ENCODE data around the gene CLPTM1. TPM values are rescaled to one million over a fixed set of nuclear protein-coding genes. Genes with fewer than 3 reads are reported as not detected.

CLPTM1 gene
- 45.2 and 61.3 TPM in 2 replicates for total RNA-seq

- peaks cover 51% of the 10 kb centered on the region for H3K79me2 ChIP-seq (ENCODE audit: insufficient read depth, low read length)
- DNase-seq (ENCODE audit: insufficient read length, low spot score, missing footprints): peak; percentile 99
These were observed at the start of gene CLPTM1 for GRCh38 chr19:44954649-44955504. TSS of gene CLPTM1 (plus strand) at chr19:44955380. CDS start at chr19:44955396, 16 bp downstream.

DNA sequence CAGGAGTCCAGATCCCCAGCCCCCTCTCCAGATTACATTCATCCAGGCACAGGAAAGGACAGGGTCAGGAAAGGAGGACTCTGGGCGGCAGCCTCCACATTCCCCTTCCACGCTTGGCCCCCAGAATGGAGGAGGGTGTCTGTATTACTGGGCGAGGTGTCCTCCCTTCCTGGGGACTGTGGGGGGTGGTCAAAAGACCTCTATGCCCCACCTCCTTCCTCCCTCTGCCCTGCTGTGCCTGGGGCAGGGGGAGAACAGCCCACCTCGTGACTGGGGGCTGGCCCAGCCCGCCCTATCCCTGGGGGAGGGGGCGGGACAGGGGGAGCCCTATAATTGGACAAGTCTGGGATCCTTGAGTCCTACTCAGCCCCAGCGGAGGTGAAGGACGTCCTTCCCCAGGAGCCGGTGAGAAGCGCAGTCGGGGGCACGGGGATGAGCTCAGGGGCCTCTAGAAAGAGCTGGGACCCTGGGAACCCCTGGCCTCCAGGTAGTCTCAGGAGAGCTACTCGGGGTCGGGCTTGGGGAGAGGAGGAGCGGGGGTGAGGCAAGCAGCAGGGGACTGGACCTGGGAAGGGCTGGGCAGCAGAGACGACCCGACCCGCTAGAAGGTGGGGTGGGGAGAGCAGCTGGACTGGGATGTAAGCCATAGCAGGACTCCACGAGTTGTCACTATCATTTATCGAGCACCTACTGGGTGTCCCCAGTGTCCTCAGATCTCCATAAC is 49.6 kb upstream of the CLPTM1 start, which contains the start of gene APOE:
Gene APOE, plus strand, starts transcription at position 360 of the 724 bp plus-strand sequence. CDS start 829 bp downstream, outside the sequence.
- H3K36me3 ChIP-seq (ENCODE audit: insufficient read depth, low read length): peaks cover 17% of the 10 kb centered on the region

More at GRCh38 chr19:44954649-44955504, at the start of gene CLPTM1:
- Histone ChIP-seq H3K27me3 (ENCODE audit: insufficient read depth, low read length) (no peaks in the 10 kb centered on the region), H3K4me2 (ENCODE audit: insufficient read depth, low read length) (peak within 1 kb of the TSS; percentile 96), H4K20me1 (ENCODE audit: insufficient read depth, low read length) (peaks cover 41% of the 10 kb centered on the region), H3K4me1 (ENCODE audit: insufficient read depth, low read length) (peaks cover 21% of the 10 kb centered on the region), H3K9me3 (ENCODE audit: low read depth, low read length) (no peaks in the 10 kb centered on the region), H3K4me3 (ENCODE audit: insufficient read depth, low read length) (peak within 1 kb of the TSS; percentile 77), H3K36me3 (ENCODE audit: insufficient read depth, low read length) (peaks cover 2% of the 10 kb centered on the region), H2AFZ (ENCODE audit: low read length) (peak within 1 kb of the TSS; percentile 100), H3K27ac (ENCODE audit: low read depth, low read length) (peak within 1 kb of the TSS; percentile 96)
- TF ChIP-seq, protein P1, sequence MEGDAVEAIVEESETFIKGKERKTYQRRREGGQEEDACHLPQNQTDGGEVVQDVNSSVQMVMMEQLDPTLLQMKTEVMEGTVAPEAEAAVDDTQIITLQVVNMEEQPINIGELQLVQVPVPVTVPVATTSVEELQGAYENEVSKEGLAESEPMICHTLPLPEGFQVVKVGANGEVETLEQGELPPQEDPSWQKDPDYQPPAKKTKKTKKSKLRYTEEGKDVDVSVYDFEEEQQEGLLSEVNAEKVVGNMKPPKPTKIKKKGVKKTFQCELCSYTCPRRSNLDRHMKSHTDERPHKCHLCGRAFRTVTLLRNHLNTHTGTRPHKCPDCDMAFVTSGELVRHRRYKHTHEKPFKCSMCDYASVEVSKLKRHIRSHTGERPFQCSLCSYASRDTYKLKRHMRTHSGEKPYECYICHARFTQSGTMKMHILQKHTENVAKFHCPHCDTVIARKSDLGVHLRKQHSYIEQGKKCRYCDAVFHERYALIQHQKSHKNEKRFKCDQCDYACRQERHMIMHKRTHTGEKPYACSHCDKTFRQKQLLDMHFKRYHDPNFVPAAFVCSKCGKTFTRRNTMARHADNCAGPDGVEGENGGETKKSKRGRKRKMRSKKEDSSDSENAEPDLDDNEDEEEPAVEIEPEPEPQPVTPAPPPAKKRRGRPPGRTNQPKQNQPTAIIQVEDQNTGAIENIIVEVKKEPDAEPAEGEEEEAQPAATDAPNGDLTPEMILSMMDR (IDR thresholded peaks at IDR 0.05; ENCODE audit: extremely low read depth, low read depth, low read length): no peak

DNA sequence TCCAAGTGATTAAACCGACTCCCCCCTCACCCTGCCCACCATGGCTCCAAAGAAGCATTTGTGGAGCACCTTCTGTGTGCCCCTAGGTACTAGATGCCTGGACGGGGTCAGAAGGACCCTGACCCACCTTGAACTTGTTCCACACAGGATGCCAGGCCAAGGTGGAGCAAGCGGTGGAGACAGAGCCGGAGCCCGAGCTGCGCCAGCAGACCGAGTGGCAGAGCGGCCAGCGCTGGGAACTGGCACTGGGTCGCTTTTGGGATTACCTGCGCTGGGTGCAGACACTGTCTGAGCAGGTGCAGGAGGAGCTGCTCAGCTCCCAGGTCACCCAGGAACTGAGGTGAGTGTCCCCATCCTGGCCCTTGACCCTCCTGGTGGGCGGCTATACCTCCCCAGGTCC is 47.6 kb upstream of the CLPTM1 start:
- Histone ChIP-seq H3K27me3 (ENCODE audit: insufficient read depth, low read length) (peaks cover 14% of the 10 kb centered on the region), H3K36me3 (ENCODE audit: insufficient read depth, low read length) (peaks cover 2% of the 10 kb centered on the region), H4K20me1 (ENCODE audit: insufficient read depth, low read length) (peaks cover 5% of the 10 kb centered on the region), H3K27ac (ENCODE audit: low read depth, low read length) (no peak overlapping the region), H3K4me3 (ENCODE audit: insufficient read depth, low read length) (no peak overlapping the region), H3K4me2 (ENCODE audit: insufficient read depth, low read length) (no peak overlapping the region), H3K9me3 (ENCODE audit: low read depth, low read length) (no peaks in the 10 kb centered on the region), H3K4me1 (ENCODE audit: insufficient read depth, low read length) (peaks cover 10% of the 10 kb centered on the region), H3K79me2 (ENCODE audit: insufficient read depth, low read length) (no peaks in the 10 kb centered on the region), H2AFZ (ENCODE audit: low read length) (no peak overlapping the region)
- DNase-seq (ENCODE audit: insufficient read length, low spot score, missing footprints): peak; percentile 32
- TF ChIP-seq, protein P1 (IDR thresholded peaks at IDR 0.05; ENCODE audit: extremely low read depth, low read depth, low read length): no peak

More for the DNA sequence above, 49.6 kb upstream of the CLPTM1 start, which contains the start of gene APOE:
- Histone ChIP-seq H4K20me1 (ENCODE audit: insufficient read depth, low read length) (peaks cover 5% of the 10 kb centered on the region), H2AFZ (ENCODE audit: low read length) (peak within 1 kb of the TSS; percentile 80), H3K9me3 (ENCODE audit: low read depth, low read length) (no peaks in the 10 kb centered on the region), H3K4me2 (ENCODE audit: insufficient read depth, low read length) (peak within 1 kb of the TSS; percentile 75), H3K4me3 (ENCODE audit: insufficient read depth, low read length) (peak within 1 kb of the TSS; percentile 57), H3K79me2 (ENCODE audit: insufficient read depth, low read length) (no peaks in the 10 kb centered on the region), H3K27me3 (ENCODE audit: insufficient read depth, low read length) (peaks cover 14% of the 10 kb centered on the region), H3K27ac (ENCODE audit: low read depth, low read length) (no peak within 1 kb of the TSS), H3K4me1 (ENCODE audit: insufficient read depth, low read length) (peaks cover 4% of the 10 kb centered on the region)
- peak; percentile 76 for DNase-seq (ENCODE audit: insufficient read length, low spot score, missing footprints)
- TF ChIP-seq, protein P1 (IDR thresholded peaks at IDR 0.05; ENCODE audit: extremely low read depth, low read depth, low read length): no peak

Measured in osteoblast (primary cell).